ENCODE data around the gene ERGIC1.
"Not testable (repeated sequence)": the region's sequence is repeated elsewhere in the genome, so short reads cannot be mapped to it uniquely, and the experiment has no call there.

ERGIC1 gene

GRCh38 chr5:172862165-172862801 lies 28.2 kb downstream of the ERGIC1 start:
- H3K9ac ChIP-seq (ENCODE audit: low read length) = no peak overlapping the region
- H3F3A ChIP-seq (ENCODE audit: insufficient read depth, low read length) = no peaks in the 10 kb centered on the region
- DNase-seq = no peak
- H3K9me3 ChIP-seq (replicated peaks; ENCODE audit: insufficient read depth, low read length) = no peaks in the 10 kb centered on the region
- no peak overlapping the region for H3K4me2 ChIP-seq (ENCODE audit: low read depth, low read length)
- TF ChIP-seq EZH2 (optimal IDR thresholded peaks at IDR 0.05; ENCODE audit: low read depth, low read length) (no peak), CTCF (IDR thresholded peaks at IDR 0.05; ENCODE audit: low read length) (no peak), EZH2phosphoT487 (IDR thresholded peaks at IDR 0.05; ENCODE audit: low read length) (no peak)
- no peak overlapping the region for H3K4me3 ChIP-seq (ENCODE audit: low read length)
- no peaks in the 10 kb centered on the region for H3K27me3 ChIP-seq (replicated peaks; ENCODE audit: insufficient read depth, low read length)
- H3K9me2 ChIP-seq (replicated peaks; ENCODE audit: insufficient read depth, low read length) = no peaks in the 10 kb centered on the region
- H3K4me1 ChIP-seq (ENCODE audit: low read length) = no peaks in the 10 kb centered on the region
- peaks cover 63% of the 10 kb centered on the region for H4K20me1 ChIP-seq (ENCODE audit: insufficient read depth, low read length)
- no peak overlapping the region for H3K27ac ChIP-seq (ENCODE audit: low read length)
- no peak overlapping the region for H2AFZ ChIP-seq (ENCODE audit: low read length)
- H3K79me2 ChIP-seq (ENCODE audit: low read length) = peaks cover 99% of the 10 kb centered on the region
- no peaks in the 10 kb centered on the region for H3K36me3 ChIP-seq (replicated peaks; ENCODE audit: insufficient read depth, low read length)

- not testable (repeated sequence) for H3F3A ChIP-seq (ENCODE audit: insufficient read depth, low read length); H3K4me2 ChIP-seq (ENCODE audit: low read depth, low read length); H3K9me3 ChIP-seq (replicated peaks; ENCODE audit: insufficient read depth, low read length); H3K36me3 ChIP-seq (replicated peaks; ENCODE audit: insufficient read depth, low read length); H3K4me3 ChIP-seq (ENCODE audit: low read length); H3K9me2 ChIP-seq (replicated peaks; ENCODE audit: insufficient read depth, low read length); H3K4me1 ChIP-seq (ENCODE audit: low read length); H3K27me3 ChIP-seq (replicated peaks; ENCODE audit: insufficient read depth, low read length); DNase-seq; H2AFZ ChIP-seq (ENCODE audit: low read length); H3K27ac ChIP-seq (ENCODE audit: low read length); H3K9ac ChIP-seq (ENCODE audit: low read length)
- Histone ChIP-seq H4K20me1 (ENCODE audit: insufficient read depth, low read length) (peaks cover 64% of the 10 kb centered on the region), H3K79me2 (ENCODE audit: low read length) (peaks cover 99% of the 10 kb centered on the region)
Observed at GRCh38 chr5:172864171-172864570, 30.1 kb downstream of the ERGIC1 start.

- no peaks in the 10 kb centered on the region for H3K9me2 ChIP-seq (replicated peaks; ENCODE audit: insufficient read depth, low read length)
- no peak overlapping the region for H2AFZ ChIP-seq (ENCODE audit: low read length)
- peaks cover 64% of the 10 kb centered on the region for H4K20me1 ChIP-seq (ENCODE audit: insufficient read depth, low read length)
- no peaks in the 10 kb centered on the region for H3F3A ChIP-seq (ENCODE audit: insufficient read depth, low read length)
- peaks cover 99% of the 10 kb centered on the region for H3K79me2 ChIP-seq (ENCODE audit: low read length)
- no peaks in the 10 kb centered on the region for H3K27me3 ChIP-seq (replicated peaks; ENCODE audit: insufficient read depth, low read length)
- no peaks in the 10 kb centered on the region; the same call in 1 of the 2 replicates for H3K36me3 ChIP-seq (replicated peaks; ENCODE audit: insufficient read depth, low read length)
- H3K4me2 ChIP-seq (ENCODE audit: low read depth, low read length) = no peak overlapping the region
- H3K9ac ChIP-seq (ENCODE audit: low read length) = no peak overlapping the region
- H3K4me3 ChIP-seq (ENCODE audit: low read length) = no peak overlapping the region
- no peak for DNase-seq
- H3K9me3 ChIP-seq (replicated peaks; ENCODE audit: insufficient read depth, low read length) = no peaks in the 10 kb centered on the region
- no peak overlapping the region for H3K27ac ChIP-seq (ENCODE audit: low read length)
- no peaks in the 10 kb centered on the region for H3K4me1 ChIP-seq (ENCODE audit: low read length)
- no peak for TF ChIP-seq EZH2phosphoT487 (IDR thresholded peaks at IDR 0.05; ENCODE audit: low read length)
- no peak for TF ChIP-seq CTCF (IDR thresholded peaks at IDR 0.05; ENCODE audit: low read length)
- TF ChIP-seq EZH2 (optimal IDR thresholded peaks at IDR 0.05; ENCODE audit: low read depth, low read length) = no peak
Observed at GRCh38 chr5:172864747-172865146, 30.7 kb downstream of the ERGIC1 start.

DNA sequence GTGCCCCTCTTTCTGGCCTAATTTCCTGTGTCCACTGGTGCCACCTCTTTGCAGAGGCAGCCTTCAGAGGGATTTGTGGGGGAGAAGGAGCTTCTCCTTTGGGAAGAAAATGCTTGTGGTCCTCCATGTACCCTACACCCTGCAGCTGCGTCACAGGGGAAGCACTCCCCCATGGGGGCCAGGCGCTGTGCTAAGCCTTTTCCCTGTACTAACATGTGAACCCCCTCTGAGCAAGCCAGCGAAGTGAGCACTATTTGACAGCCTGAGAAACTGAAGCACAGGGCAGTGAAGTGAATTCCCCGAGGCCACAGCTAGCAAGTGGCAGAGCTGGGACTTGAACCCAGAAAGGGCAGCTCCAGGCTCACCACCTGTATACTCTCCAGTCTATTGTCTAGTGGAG lies 32.3 kb downstream of the ERGIC1 start:
- H3K36me3 ChIP-seq (replicated peaks; ENCODE audit: insufficient read depth, low read length) = no peaks in the 10 kb centered on the region; the same call in 1 of the 2 replicates

More for the DNA sequence above, 32.3 kb downstream of the ERGIC1 start:
- DNase-seq = no peak
- Histone ChIP-seq H3K27ac (ENCODE audit: low read length) (no peak overlapping the region), H3K9me3 (replicated peaks; ENCODE audit: insufficient read depth, low read length) (no peaks in the 10 kb centered on the region), H3K4me2 (ENCODE audit: low read depth, low read length) (no peak overlapping the region), H3K79me2 (ENCODE audit: low read length) (peaks cover 99% of the 10 kb centered on the region), H2AFZ (ENCODE audit: low read length) (no peak overlapping the region), H3K4me3 (ENCODE audit: low read length) (no peak overlapping the region), H3K9me2 (replicated peaks; ENCODE audit: insufficient read depth, low read length) (no peaks in the 10 kb centered on the region), H3K4me1 (ENCODE audit: low read length) (no peaks in the 10 kb centered on the region), H3F3A (ENCODE audit: insufficient read depth, low read length) (no peaks in the 10 kb centered on the region), H3K27me3 (replicated peaks; ENCODE audit: insufficient read depth, low read length) (no peaks in the 10 kb centered on the region), H4K20me1 (ENCODE audit: insufficient read depth, low read length) (peaks cover 63% of the 10 kb centered on the region), H3K9ac (ENCODE audit: low read length) (no peak overlapping the region)
- TF ChIP-seq EZH2 (optimal IDR thresholded peaks at IDR 0.05; ENCODE audit: low read depth, low read length) (no peak), CTCF (IDR thresholded peaks at IDR 0.05; ENCODE audit: low read length) (no peak), EZH2phosphoT487 (IDR thresholded peaks at IDR 0.05; ENCODE audit: low read length) (no peak)
